ENCODE results near the gene NDUFA3.

NDUFA3 gene

DNA sequence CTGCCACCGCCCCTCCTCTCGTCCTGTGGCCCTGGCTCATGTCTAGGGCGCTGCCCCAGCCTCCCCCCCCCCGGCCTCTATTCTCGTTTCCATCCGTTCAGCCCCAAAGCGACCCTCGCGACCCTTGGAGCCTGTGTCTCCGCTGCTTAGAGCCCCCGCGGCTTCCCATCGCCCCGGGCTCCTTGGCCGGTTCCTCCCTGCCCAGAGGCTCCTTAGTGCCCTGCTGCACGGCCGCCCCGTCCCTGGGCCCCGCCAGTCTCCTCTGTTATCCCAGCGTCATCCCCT, 25.7 kb downstream of the NDUFA3 start:
- no peak for DNase-seq
- H3K9ac ChIP-seq (ENCODE audit: low read length): no peak overlapping the region
- H4K20me1 ChIP-seq (ENCODE audit: insufficient read depth, low read length): no peaks in the 10 kb centered on the region
- H3K4me2 ChIP-seq (ENCODE audit: low read depth, low read length): no peak overlapping the region
- H3K9me2 ChIP-seq (replicated peaks; ENCODE audit: insufficient read depth, low read length): no peaks in the 10 kb centered on the region
- no peak overlapping the region for H2AFZ ChIP-seq (ENCODE audit: low read length)
- no peaks in the 10 kb centered on the region for H3K4me1 ChIP-seq (ENCODE audit: low read length)
- no peaks in the 10 kb centered on the region for H3K79me2 ChIP-seq (ENCODE audit: low read length)
- H3K36me3 ChIP-seq (replicated peaks; ENCODE audit: insufficient read depth, low read length): no peaks in the 10 kb centered on the region
- no peaks in the 10 kb centered on the region for H3K27me3 ChIP-seq (replicated peaks; ENCODE audit: insufficient read depth, low read length)
- H3F3A ChIP-seq (ENCODE audit: insufficient read depth, low read length): no peaks in the 10 kb centered on the region
- H3K27ac ChIP-seq (ENCODE audit: low read length): no peak overlapping the region
- no peaks in the 10 kb centered on the region for H3K9me3 ChIP-seq (replicated peaks; ENCODE audit: insufficient read depth, low read length)
- H3K4me3 ChIP-seq (ENCODE audit: low read length): no peak overlapping the region
- TF ChIP-seq CTCF (IDR thresholded peaks at IDR 0.05; ENCODE audit: low read length) (no peak), EZH2 (optimal IDR thresholded peaks at IDR 0.05; ENCODE audit: low read depth, low read length) (no peak), EZH2phosphoT487 (IDR thresholded peaks at IDR 0.05; ENCODE audit: low read length) (no peak)

DNA sequence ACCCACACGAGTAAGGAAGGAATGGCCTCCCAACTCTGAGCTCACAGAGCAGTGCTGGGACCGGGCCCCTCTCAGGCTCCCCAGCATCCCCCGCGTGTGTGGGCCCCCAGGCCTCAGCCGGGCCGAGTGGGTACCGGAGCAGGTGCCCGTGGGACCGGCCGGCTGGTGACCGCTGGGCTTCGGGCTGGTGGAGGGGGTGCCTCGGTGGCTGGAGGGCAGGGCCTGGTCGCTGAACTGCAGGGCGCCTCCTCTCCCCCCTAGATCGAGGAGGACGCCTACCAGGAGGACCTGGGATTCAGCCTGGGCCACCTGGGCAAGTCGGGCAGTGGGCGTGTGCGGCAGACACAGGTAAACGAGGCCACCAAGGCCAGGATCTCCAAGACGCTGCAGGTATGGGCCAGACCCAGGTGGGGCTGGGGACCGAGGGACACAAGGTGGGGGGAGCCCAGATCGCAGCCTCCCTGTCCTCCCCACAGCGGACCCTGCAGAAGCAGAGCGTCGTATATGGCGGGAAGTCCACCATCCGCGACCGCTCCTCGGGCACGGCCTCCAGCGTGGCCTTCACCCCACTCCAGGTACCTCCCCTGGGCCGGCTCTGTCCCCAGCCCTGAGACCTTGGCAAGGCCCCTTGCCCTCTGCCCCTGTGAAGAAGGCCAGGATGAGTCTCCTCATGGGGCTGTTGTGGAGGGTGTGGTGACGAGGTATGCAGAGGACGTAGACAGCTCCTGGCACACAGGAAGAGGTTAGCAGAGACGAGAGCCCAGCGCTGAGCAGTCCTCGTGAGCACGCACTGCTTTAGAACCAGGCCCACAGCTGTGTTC, 26.4 kb downstream of the NDUFA3 start:
- no peaks in the 10 kb centered on the region for H3K79me2 ChIP-seq (ENCODE audit: low read length)
- DNase-seq: no peak
- H3K4me3 ChIP-seq (ENCODE audit: low read length): no peak overlapping the region
- H2AFZ ChIP-seq (ENCODE audit: low read length): no peak overlapping the region
- no peaks in the 10 kb centered on the region for H3K9me2 ChIP-seq (replicated peaks; ENCODE audit: insufficient read depth, low read length)
- no peaks in the 10 kb centered on the region for H3F3A ChIP-seq (ENCODE audit: insufficient read depth, low read length)
- H3K9me3 ChIP-seq (replicated peaks; ENCODE audit: insufficient read depth, low read length): no peaks in the 10 kb centered on the region
- no peaks in the 10 kb centered on the region for H3K27me3 ChIP-seq (replicated peaks; ENCODE audit: insufficient read depth, low read length)
- H3K4me1 ChIP-seq (ENCODE audit: low read length): no peaks in the 10 kb centered on the region
- H4K20me1 ChIP-seq (ENCODE audit: insufficient read depth, low read length): no peaks in the 10 kb centered on the region
- H3K4me2 ChIP-seq (ENCODE audit: low read depth, low read length): no peak overlapping the region
- TF ChIP-seq EZH2phosphoT487 (IDR thresholded peaks at IDR 0.05; ENCODE audit: low read length) (no peak), EZH2 (optimal IDR thresholded peaks at IDR 0.05; ENCODE audit: low read depth, low read length) (no peak), CTCF (IDR thresholded peaks at IDR 0.05; ENCODE audit: low read length) (no peak)
- H3K27ac ChIP-seq (ENCODE audit: low read length): no peak overlapping the region
- no peaks in the 10 kb centered on the region for H3K36me3 ChIP-seq (replicated peaks; ENCODE audit: insufficient read depth, low read length)
- no peak overlapping the region for H3K9ac ChIP-seq (ENCODE audit: low read length)

- H3K9ac ChIP-seq (ENCODE audit: low read length): no peak overlapping the region
- H3K4me2 ChIP-seq (ENCODE audit: low read depth, low read length): no peak overlapping the region
- H3K79me2 ChIP-seq (ENCODE audit: low read length): no peaks in the 10 kb centered on the region
- H3K27ac ChIP-seq (ENCODE audit: low read length): no peak overlapping the region
- H3K27me3 ChIP-seq (replicated peaks; ENCODE audit: insufficient read depth, low read length): no peaks in the 10 kb centered on the region
- no peaks in the 10 kb centered on the region for H3K36me3 ChIP-seq (replicated peaks; ENCODE audit: insufficient read depth, low read length)
- no peaks in the 10 kb centered on the region for H3F3A ChIP-seq (ENCODE audit: insufficient read depth, low read length)
- H3K9me2 ChIP-seq (replicated peaks; ENCODE audit: insufficient read depth, low read length): no peaks in the 10 kb centered on the region
- TF ChIP-seq EZH2 (optimal IDR thresholded peaks at IDR 0.05; ENCODE audit: low read depth, low read length) (no peak), EZH2phosphoT487 (IDR thresholded peaks at IDR 0.05; ENCODE audit: low read length) (no peak), CTCF (IDR thresholded peaks at IDR 0.05; ENCODE audit: low read length) (no peak)
- H3K4me3 ChIP-seq (ENCODE audit: low read length): no peak overlapping the region
- no peak overlapping the region for H2AFZ ChIP-seq (ENCODE audit: low read length)
- H3K4me1 ChIP-seq (ENCODE audit: low read length): no peaks in the 10 kb centered on the region
- H4K20me1 ChIP-seq (ENCODE audit: insufficient read depth, low read length): no peaks in the 10 kb centered on the region
- H3K9me3 ChIP-seq (replicated peaks; ENCODE audit: insufficient read depth, low read length): no peaks in the 10 kb centered on the region
- DNase-seq: no peak
These were observed 27.0 kb downstream of the NDUFA3 start for GRCh38 chr19:54129617-54129996.

Data from MM.1S (cell line).